GM12872 (cell line): ENCODE results near the gene NEO1.

ENCODE experiments used
- CTCF ChIP-seq: IDR thresholded peaks from 3 replicates; pipeline ENCODE4 v1.5.1; 2011; ENCODE audit warnings: low read depth, mild to moderate bottlenecking, low read length, moderate library complexity; ENCODE audit not compliant: insufficient read depth

Gene NEO1

GRCh38 chr15:73237910-73238309 is 185.6 kb downstream of the NEO1 start:
- no peak for TF ChIP-seq CTCF

GRCh38 chr15:73239564-73240215 is 187.4 kb downstream of the NEO1 start:
- TF ChIP-seq CTCF = peak; percentile 23; the same call in 2 of the 3 replicates

GRCh38 chr15:73240866-73241499 is 188.7 kb downstream of the NEO1 start:
- peak; percentile 71 for TF ChIP-seq CTCF

GRCh38 chr15:73244333-73244732 is 192.1 kb downstream of the NEO1 start:
- peak; percentile 73 for TF ChIP-seq CTCF

- no peak for TF ChIP-seq CTCF
These were observed 194.2 kb downstream of the NEO1 start for GRCh38 chr15:73246439-73246838.

GRCh38 chr15:73246898-73247297 is 194.6 kb downstream of the NEO1 start:
- no peak for TF ChIP-seq CTCF

GRCh38 chr15:73247331-73247730 is 195.1 kb downstream of the NEO1 start:
- TF ChIP-seq CTCF = no peak
